Stomach (tissue), 4 donors: ENCODE measurements around the gene MICAL3.

ENCODE experiments used
- EP300 ChIP-seq: sonication (generic); formaldehyde crosslinking; IDR thresholded peaks from one replicate; pipeline ENCODE4 v1.6.1; 2017; ENCODE audit warnings: antibody characterized with exemption
- POLR2AphosphoS5 ChIP-seq, 3 donors: sonication (generic); formaldehyde crosslinking; IDR thresholded peaks; one replicate each; pipeline ENCODE4 v1.6.1; 2016; ENCODE audit warnings: antibody characterized with exemption in 3 of 3
- TF ChIP-seq, protein P1 (sequence below), 7 experiments: fragments of 450-650 bp in 4 of 7; fragments of 200-600 bp in 3 of 7; sonication (generic) in 3 of 7; IDR thresholded peaks; one replicate each; pipeline ENCODE4 v1.5.1; 2016 to 2019; ENCODE audit warnings: antibody characterized with exemption in 7 of 7, control low read depth in 2 of 7, mild to moderate bottlenecking in 1 of 7

- TF ChIP-seq, protein P1, sequence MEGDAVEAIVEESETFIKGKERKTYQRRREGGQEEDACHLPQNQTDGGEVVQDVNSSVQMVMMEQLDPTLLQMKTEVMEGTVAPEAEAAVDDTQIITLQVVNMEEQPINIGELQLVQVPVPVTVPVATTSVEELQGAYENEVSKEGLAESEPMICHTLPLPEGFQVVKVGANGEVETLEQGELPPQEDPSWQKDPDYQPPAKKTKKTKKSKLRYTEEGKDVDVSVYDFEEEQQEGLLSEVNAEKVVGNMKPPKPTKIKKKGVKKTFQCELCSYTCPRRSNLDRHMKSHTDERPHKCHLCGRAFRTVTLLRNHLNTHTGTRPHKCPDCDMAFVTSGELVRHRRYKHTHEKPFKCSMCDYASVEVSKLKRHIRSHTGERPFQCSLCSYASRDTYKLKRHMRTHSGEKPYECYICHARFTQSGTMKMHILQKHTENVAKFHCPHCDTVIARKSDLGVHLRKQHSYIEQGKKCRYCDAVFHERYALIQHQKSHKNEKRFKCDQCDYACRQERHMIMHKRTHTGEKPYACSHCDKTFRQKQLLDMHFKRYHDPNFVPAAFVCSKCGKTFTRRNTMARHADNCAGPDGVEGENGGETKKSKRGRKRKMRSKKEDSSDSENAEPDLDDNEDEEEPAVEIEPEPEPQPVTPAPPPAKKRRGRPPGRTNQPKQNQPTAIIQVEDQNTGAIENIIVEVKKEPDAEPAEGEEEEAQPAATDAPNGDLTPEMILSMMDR (IDR thresholded peaks at IDR 0.05) = no peak
- TF ChIP-seq POLR2AphosphoS5 (IDR thresholded peaks at IDR 0.05) = no peak
- no peak for TF ChIP-seq EP300
Measured at GRCh38 chr22:17883356-17883755, 141.0 kb downstream of the MICAL3 start.
